IMR-90 (cell line): ENCODE measurements around the gene DPYD. TPM values are rescaled to one million over a fixed set of nuclear protein-coding genes. Genes with fewer than 3 reads are reported as not detected.

Experiments used
- ATAC-seq: fragments of 200-7000 bp; cut with Tn5 transposase; 2 replicates; pipeline ENCODE4 v1.9.1; 2020; ENCODE audit warnings: low read depth, mild to moderate bottlenecking, moderate library complexity
- BruUV-seq: library from RNA; stranded (reverse); fragments of 400-500 nt; replicated peaks from 2 replicates; lab custom pipeline; 2021; lab: Mats Ljungman, UMichigan
- CTCF ChIA-PET: fragments of 300-600 bp; formaldehyde crosslinking; extraction: SDS; loops from one replicate; lab custom pipeline; 2021; ENCODE audit warnings: antibody characterized with exemption; lab: Yijun Ruan, JAX
- POLR2A ChIA-PET: fragments of 300-600 bp; sonication (Branson Sonifier 250); formaldehyde crosslinking; loops from one replicate; lab custom pipeline; 2022; ENCODE audit warnings: antibody characterized with exemption; ENCODE audit not compliant: unreplicated experiment; lab: Charles Lee
- DNase-seq: peaks from one replicate; pipeline ENCODE4 v3.0.0; 2013
- H2AFZ ChIP-seq: replicated peaks from 2 replicates; pipeline ENCODE3; 2013; ENCODE audit warnings: low read length, mild to moderate bottlenecking; ENCODE audit not compliant: poor library complexity
- H2AK5ac ChIP-seq: 2 replicates; pipeline ENCODE4 v1.6.1; 2013; ENCODE audit warnings: low read depth, low read length, inconsistent platforms
- H2AK9ac ChIP-seq: replicated peaks from 2 replicates; pipeline ENCODE3; 2013; ENCODE audit warnings: mild to moderate bottlenecking, low read depth, low read length, moderate library complexity; ENCODE audit not compliant: poor library complexity
- H2BK120ac ChIP-seq: 2 replicates; pipeline ENCODE4 v1.6.1; 2013; ENCODE audit warnings: low read depth, low read length, inconsistent platforms
- H2BK15ac ChIP-seq: 3 replicates; pipeline ENCODE4 v1.6.1; 2013; ENCODE audit warnings: low read depth, low read length, inconsistent platforms
- H2BK20ac ChIP-seq: 2 replicates; pipeline ENCODE4 v1.6.1; 2013; ENCODE audit warnings: low read depth, mild to moderate bottlenecking, inconsistent platforms, low read length, moderate library complexity
- H2BK5ac ChIP-seq: 2 replicates; pipeline ENCODE4 v1.6.1; 2013; ENCODE audit warnings: mild to moderate bottlenecking, low read depth, low read length, inconsistent platforms; ENCODE audit not compliant: poor library complexity, severe bottlenecking
- H3K14ac ChIP-seq: replicated peaks from 2 replicates; pipeline ENCODE4 v1.6.1; 2013; ENCODE audit warnings: low read depth, low read length, inconsistent platforms
- H3K18ac ChIP-seq: 2 replicates; pipeline ENCODE4 v1.6.1; 2013; ENCODE audit warnings: low read depth, low read length, control low read depth
- H3K23ac ChIP-seq: 2 replicates; pipeline ENCODE4 v1.6.1; 2013; ENCODE audit warnings: low read depth, low read length, inconsistent platforms
- H3K27ac ChIP-seq: 2 replicates; pipeline ENCODE4 v1.5.1; 2013; ENCODE audit warnings: mild to moderate bottlenecking, control low read depth, low read length; ENCODE audit not compliant: insufficient read depth
- H3K27me3 ChIP-seq: 2 replicates; pipeline ENCODE4 v1.6.1; 2013; ENCODE audit warnings: low read length; ENCODE audit not compliant: control insufficient read depth, insufficient read depth
- H3K36me3 ChIP-seq: 2 replicates; pipeline ENCODE4 v1.6.1; 2013; ENCODE audit warnings: low read length, mixed read lengths; ENCODE audit not compliant: control insufficient read depth, insufficient read depth
- H3K4ac ChIP-seq: 2 replicates; pipeline ENCODE4 v1.6.1; 2013; ENCODE audit warnings: low read depth, low read length, inconsistent platforms
- H3K4me1 ChIP-seq: 2 replicates; pipeline ENCODE4 v1.6.1; 2013; ENCODE audit warnings: low read length, mixed read lengths; ENCODE audit not compliant: control insufficient read depth, insufficient read depth
- H3K4me2 ChIP-seq: 2 replicates; pipeline ENCODE4 v1.6.1; 2013; ENCODE audit warnings: low read depth, mild to moderate bottlenecking, control low read depth, low read length, moderate library complexity
- H3K4me3 ChIP-seq: 2 replicates; pipeline ENCODE4 v1.5.1; 2013; ENCODE audit warnings: low read depth, mild to moderate bottlenecking, control low read depth, low read length, moderate library complexity; ENCODE audit not compliant: insufficient read depth
- H3K56ac ChIP-seq: 2 replicates; pipeline ENCODE4 v1.6.1; 2013; ENCODE audit warnings: low read length, inconsistent platforms; ENCODE audit not compliant: insufficient read depth; ENCODE audit errors: extremely low read depth
- H3K79me1 ChIP-seq, 2 experiments: 2 replicates each; pipeline ENCODE4 v1.6.1; 2013; ENCODE audit warnings: low read length in 2 of 2, inconsistent platforms in 1 of 2, low read depth in 1 of 2
- H3K9ac ChIP-seq: 2 replicates; pipeline ENCODE4 v1.6.1; 2013; ENCODE audit warnings: low read depth, low read length, control low read depth
- H3K9me1 ChIP-seq: 2 replicates; pipeline ENCODE4 v1.6.1; 2013; ENCODE audit warnings: low read length, inconsistent platforms; ENCODE audit not compliant: insufficient read depth
- H3K9me3 ChIP-seq: 2 replicates; pipeline ENCODE4 v1.6.1; 2013; ENCODE audit warnings: low read length; ENCODE audit not compliant: control insufficient read depth, insufficient read depth
- H4K20me1 ChIP-seq: 2 replicates; pipeline ENCODE4 v1.6.1; 2013; ENCODE audit warnings: low read length, inconsistent platforms; ENCODE audit not compliant: insufficient read depth
- H4K5ac ChIP-seq: 2 replicates; pipeline ENCODE4 v1.6.1; 2013; ENCODE audit warnings: mild to moderate bottlenecking, low read depth, low read length, control low read depth
- H4K8ac ChIP-seq, 2 experiments: 2 replicates each; pipeline ENCODE4 v1.6.1; 2013; ENCODE audit warnings: low read depth in 2 of 2, low read length in 2 of 2, control low read depth in 1 of 2, inconsistent platforms in 1 of 2
- H4K91ac ChIP-seq: 2 replicates; pipeline ENCODE4 v1.6.1; 2013; ENCODE audit warnings: low read depth, low read length, inconsistent platforms; ENCODE audit not compliant: insufficient read depth
- MAZ ChIP-seq: IDR thresholded peaks from 2 replicates; pipeline ENCODE4 v1.6.1; 2012; ENCODE audit warnings: low read depth, mild to moderate bottlenecking, low read length, improper control_type of control experiment, moderate library complexity, borderline replicate concordance
- WGBS, 2 experiments: methylation state at CpG; one replicate each; pipeline versions ENCODE4 v1.1.5 to v1.1.7; 2013; ENCODE audit warnings: missing lambda C conversion rate in 2 of 2; ENCODE audit not compliant: insufficient read length in 1 of 2; ENCODE audit errors: extremely low coverage in 2 of 2; 5-methylcytosine and 5-hydroxymethylcytosine counted together
- dilution Hi-C: fragments of 300-500 bp; cut with HindIII; formaldehyde crosslinking; loops from one replicate; pipeline ENCODE4 v1.14.3; 2018; ENCODE audit warnings: low sequenced_read_pairs; ENCODE audit not compliant: unreplicated experiment
- in situ Hi-C: fragments of 300-500 bp; cut with MboI; formaldehyde crosslinking; loops from 3 replicates; pipeline ENCODE4 v1.14.3; 2019; ENCODE audit warnings: low sequenced_read_pairs, inconsistent platforms, mixed read lengths
- intact Hi-C: fragments of 100-400 bp; cut with micrococcal nuclease; formaldehyde crosslinking; loops from 2 replicates; pipeline ENCODE4 v1.10.0; 2022
- polyA plus RNA-seq, 3 experiments: library from polyadenylated mRNA; depleted of rRNA; stranded (reverse); fragments of >200 nt; gene quantifications; 2 replicates each; pipeline ENCODE4 v1.2.3, GENCODE V29; 2012; ENCODE audit warnings: low replicate concordance in 1 of 3
- total RNA-seq: library from RNA; depleted of rRNA; stranded (reverse); fragments of >200 nt; gene quantifications from 2 replicates; pipeline ENCODE4 v1.2.3, GENCODE V29; 2012

The DPYD gene
- total and polyA plus RNA-seq, 2 of the 4 experiments (the other 2 are of a cell fraction): 9.3 to 47.3 TPM

GRCh38 chr1:97803026-97803425 lies 117.8 kb downstream of the DPYD start:
- DNase-seq (no peak), ATAC-seq (no peak)
- Histone ChIP-seq H3K56ac (no peak overlapping the region), H3K27ac (no peak overlapping the region), H2BK5ac (no peak overlapping the region), H3K18ac (no peak overlapping the region), H4K20me1 (no peaks in the 10 kb centered on the region), H4K91ac (no peak overlapping the region), H3K9ac (no peak overlapping the region), H4K5ac (no peak overlapping the region), H3K4me1 (peaks cover 2% of the 10 kb centered on the region), H3K23ac (no peak overlapping the region), H3K79me1 (no peaks in the 10 kb centered on the region), H2BK20ac (no peak overlapping the region), H3K4ac (no peak overlapping the region), H2AK5ac (no peak overlapping the region), H3K14ac (no peak overlapping the region), H2AFZ (no peak overlapping the region), H3K4me3 (no peak overlapping the region), H3K9me3 (no peaks in the 10 kb centered on the region), H2BK120ac (no peak overlapping the region), H3K4me2 (no peak overlapping the region), H3K9me1 (no peaks in the 10 kb centered on the region), H4K8ac (no peak overlapping the region), H2AK9ac (no peak overlapping the region), H3K36me3 (no peaks in the 10 kb centered on the region), H2BK15ac (no peak overlapping the region), H3K27me3 (no peaks in the 10 kb centered on the region)
- intact Hi-C loops (no loop called here), dilution Hi-C loops (no loop called here), in situ Hi-C loops (loop anchor here (25.0 kb wide), 1 partner anchor 566 kb away; no protein-coding TSS in a partner anchor)
- ChIA-PET POLR2A (no interaction called here), CTCF (no interaction called here)
- BruUV-seq: no TSS peak
- no peak for TF ChIP-seq MAZ
- no CpG with 5 or more reads among the region's 3 CpGs for WGBS, 2 experiments
